GM19025 (cell line): Measurements from ENCODE around the gene CTNND2.

ENCODE experiments used
- ATAC-seq: cut with Tn5 transposase; IDR thresholded peaks from one replicate; pipeline ENCODE4 v1.9.1; 2021; ENCODE audit warnings: mild to moderate bottlenecking, low read depth, moderate library complexity; ENCODE audit not compliant: unreplicated experiment

Gene CTNND2

DNA sequence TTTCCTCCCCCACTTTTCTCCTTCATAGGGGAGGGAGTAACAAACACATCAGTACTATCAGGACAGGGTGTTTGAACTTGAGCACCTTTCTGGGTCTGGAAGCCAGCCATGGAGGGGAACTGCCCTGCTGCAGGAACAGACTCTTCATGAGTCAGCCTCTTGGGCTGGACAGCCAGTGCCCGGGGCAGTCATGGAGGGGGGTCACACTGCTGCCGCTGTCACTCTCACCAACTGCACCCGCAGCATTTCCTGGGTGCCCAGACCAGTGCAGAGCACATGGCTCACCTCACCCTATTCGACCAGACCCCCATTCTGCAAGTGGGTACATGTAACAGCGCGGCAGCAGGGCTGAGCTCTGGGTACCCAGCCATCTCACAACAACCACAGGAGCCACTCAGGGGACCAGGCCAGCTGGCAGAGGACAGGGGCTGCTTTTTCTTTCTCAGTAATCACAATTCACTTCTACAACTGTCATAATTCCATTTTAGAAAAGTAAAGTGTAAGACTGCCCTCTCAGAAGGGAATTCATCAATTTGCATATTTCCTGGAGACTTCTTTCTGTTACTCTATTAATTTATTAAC, 118.4 kb downstream of the CTNND2 start:
- ATAC-seq, result no peak

DNA sequence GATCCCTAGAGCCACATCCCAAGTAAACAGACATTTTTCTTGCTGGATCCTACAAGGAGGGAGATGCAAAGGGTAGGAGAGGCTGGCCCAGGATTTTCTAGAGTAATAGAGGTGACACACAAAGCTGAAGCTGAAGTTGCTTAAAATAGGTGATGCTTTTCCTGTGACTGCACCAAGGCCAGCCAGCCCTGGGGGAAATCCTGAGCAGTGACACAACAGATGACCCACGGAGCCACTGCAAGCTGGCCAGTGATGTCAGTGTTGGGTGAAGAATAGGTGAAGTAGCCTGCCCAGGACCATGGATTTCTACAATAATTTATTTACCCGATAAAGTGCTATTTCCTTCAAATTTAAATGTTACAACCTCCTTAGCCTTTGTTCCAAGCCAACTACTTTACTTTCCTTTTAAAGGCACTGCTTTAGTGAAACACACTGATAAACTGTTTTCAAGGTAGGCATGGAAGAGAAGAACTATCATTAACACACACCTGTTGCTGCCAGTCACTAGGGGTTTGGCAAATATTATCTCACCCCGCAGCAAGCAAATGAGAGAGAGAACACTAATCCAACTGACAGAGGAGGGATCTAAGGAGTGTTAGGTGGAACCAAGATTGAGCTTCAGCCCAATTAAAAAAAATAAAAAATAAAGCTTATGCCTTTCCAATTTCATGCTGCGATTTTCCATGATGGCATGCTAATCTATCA, 123.5 kb downstream of the CTNND2 start:
- ATAC-seq, result no peak

DNA sequence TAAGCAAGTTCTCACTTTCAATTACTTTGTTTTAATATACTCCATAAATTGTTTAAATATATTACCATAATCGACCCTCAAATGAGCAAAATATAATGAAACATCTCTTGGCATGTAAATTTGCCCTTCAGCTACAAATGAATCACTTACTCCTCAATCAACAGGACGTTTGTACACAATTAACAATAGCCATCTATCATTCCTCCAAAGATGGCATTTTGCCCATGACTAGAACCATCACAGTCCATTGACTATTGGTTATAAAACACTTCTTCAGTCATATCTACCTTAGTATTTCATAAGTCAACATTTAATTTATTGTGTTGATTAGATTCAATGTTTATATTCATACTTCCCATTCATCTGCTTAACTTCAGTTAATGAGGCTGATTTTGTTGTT, 127.2 kb downstream of the CTNND2 start:
- ATAC-seq, result no peak

DNA sequence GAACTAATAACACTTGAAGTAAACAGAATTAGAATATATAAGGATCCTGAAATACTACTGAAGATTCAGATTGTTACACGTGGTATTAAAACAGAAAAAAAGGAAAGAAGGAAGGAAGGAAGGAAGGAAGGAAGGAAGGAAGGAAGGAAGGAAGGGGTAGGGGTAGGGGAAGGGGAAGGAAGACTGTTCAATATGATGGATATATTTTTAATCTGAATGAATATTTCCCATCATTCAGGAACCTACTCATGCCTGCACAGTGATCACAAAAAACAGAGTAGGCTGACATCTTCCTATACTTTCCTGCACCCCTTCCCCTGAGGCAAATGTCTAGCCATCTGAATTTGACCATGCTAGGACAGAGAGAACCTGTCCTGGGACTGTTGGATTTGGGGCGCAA, 133.9 kb downstream of the CTNND2 start:
- no peak for ATAC-seq

DNA sequence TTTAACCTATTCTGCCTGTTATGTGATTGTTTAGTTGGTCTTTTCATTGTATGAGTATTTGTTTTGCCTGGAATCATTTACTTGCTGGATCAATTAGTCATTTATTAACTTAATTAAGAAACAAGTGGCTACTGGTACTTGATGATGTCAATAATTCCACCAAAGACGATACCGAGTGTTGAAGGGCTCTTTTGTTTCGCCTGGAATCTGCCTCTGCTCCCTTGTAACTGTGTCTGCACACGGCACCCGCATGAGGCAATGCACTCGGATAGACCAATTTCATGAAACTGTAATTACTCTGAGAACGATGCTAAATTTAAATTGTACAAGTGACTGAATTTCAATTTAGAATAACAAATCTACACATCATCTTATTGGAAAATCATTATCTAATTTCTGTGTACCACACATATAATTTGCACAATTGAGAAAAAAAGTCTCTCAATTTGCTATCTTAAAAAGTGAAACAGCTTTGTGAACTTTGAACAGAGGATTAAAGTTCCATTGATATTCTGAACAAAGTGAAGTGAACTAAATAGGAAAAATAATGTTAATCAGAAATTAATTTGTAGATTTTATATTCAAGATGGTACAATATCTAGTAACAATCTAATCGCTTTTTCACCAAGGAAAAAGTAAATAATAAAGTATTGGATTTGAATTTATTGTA, 143.2 kb downstream of the CTNND2 start:
- ATAC-seq, result no peak

DNA sequence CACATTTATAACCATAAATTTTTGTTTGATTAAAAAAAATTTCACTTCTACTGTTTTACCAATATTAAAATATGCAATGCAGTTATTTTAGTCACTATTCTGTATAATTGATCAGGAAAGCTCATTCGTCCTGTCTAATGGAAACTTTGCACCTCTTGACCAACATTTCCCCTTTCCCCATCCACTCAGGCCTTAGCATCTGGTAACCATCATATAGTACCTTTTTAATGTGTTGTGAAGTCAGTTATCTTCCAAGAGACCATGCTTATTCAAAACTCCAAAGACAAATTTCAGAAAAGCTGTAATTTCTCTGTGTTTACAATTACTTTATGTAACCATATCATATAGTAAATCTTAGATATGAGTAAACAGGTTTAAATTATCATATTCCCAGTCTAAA, 145.9 kb downstream of the CTNND2 start:
- no peak for ATAC-seq

DNA sequence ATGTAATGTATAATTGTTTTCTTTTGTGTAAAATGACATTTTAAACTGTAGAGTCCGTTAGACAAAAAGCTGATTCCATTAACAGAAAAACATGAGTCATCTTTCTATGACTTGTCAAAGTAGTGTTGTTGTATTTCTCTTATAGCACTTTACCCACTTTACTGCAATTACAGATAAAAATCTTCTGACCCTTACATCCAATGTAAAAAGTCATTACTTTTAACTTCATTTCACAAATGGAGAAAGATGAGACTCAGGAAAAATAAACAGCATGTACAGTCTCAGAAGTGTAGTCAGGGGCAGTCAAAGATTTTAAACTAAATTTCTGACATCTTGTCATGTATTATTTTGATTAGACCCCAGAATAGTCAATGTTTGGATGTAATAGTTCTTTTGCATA, 146.6 kb downstream of the CTNND2 start:
- ATAC-seq, result no peak

DNA sequence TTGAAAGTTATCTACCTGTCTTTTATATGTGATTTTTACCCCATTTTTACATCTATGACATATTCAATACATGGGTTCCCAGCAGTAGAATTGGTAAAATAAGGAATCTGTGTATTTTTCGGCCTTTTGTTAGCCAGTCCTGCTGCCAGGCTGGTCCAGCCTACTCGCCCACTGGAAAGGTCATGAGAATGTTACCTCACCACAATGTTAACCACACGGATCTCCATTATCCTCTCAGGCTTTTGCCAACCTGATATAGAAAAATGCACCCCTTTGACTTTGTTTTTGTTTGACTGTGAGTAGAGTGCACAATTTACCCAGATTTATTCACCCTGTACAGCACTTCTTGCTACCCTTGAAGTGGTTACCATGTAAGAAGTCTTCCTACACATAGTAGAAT, 167.2 kb downstream of the CTNND2 start:
- ATAC-seq, result no peak

DNA sequence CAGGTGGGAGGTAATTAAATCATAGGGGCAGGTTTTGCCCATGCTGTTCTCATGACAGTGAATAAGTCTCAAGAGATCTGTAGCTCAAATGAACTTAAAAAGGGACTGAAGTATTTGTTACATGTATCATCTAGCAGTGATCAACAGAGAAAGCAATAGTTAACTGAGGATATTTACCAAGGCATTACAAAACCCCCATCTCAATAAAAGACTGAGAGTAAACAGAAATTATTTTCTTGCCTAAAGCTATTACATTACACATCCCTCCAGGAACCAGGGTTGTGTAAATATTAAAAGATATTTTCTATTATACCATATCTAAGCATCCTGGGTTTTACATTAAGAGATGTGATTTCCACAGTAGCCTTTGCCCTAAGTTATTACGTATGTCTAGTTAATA, 169.9 kb downstream of the CTNND2 start:
- no peak for ATAC-seq

DNA sequence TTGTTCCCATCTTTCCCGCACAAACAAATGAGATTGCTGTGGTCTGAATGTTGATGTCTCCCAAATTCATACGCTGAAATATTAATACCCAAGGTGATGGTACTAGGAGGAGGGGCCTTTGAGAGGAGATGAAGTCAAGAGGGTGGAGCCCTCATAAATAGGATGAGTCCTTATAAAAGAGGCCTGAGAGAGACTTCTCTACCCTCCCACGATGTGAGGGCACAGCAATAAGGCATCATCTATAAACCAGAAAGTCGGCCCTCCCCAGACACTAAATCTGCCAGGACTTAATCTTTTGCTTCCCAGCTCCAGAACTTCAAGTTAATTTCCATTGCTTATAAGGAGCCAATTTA, 170.4 kb downstream of the CTNND2 start:
- no peak for ATAC-seq

DNA sequence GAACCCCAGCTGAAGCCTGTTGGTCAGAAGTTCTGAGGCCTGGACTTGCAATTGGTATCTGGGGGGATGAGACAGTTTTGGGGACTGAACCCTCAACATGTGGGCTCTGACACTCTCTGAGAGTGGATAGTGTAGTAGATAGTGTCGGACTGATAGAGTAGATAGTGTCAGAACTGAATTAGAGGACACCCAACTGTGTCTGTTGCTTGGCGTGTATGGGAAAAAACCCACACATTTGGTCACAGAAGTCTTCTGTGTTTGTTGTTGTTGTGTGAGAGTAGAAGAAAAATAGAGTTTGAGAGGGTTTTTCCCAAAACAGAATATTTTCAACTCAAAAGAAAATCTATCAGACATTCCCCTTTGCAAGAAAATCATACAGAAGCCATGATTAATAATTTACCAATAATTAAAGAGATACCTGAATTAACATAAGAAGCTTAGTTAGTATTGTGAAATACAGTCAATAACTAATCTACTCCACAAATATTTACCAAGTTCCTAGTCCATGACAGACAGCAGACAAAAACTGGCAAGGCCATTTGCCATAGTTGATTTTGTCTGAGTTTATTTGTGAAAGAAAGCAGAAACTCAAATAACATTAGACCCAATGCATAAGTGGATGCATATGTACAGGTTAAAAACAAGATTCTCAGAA, 170.9 kb downstream of the CTNND2 start:
- ATAC-seq, result no peak

DNA sequence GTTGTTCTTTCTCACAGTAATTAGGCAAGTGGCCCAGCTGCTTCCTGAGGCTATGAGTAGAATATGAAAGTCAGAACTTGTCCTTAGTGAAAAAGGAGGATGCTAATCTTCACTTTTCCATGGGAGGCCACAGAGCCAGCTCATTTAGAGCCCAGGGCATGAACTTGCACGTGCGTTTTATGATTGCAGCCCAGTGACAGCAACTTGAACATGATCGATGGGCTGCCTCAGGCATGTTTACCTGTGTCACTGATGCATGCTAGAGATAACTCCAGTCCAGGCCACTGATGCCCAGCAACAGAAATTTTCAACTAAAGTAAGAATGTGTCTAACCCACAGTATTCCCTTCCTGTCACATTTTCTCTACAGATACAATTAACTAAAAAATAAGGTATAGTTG, 179.3 kb downstream of the CTNND2 start:
- no peak for ATAC-seq

DNA sequence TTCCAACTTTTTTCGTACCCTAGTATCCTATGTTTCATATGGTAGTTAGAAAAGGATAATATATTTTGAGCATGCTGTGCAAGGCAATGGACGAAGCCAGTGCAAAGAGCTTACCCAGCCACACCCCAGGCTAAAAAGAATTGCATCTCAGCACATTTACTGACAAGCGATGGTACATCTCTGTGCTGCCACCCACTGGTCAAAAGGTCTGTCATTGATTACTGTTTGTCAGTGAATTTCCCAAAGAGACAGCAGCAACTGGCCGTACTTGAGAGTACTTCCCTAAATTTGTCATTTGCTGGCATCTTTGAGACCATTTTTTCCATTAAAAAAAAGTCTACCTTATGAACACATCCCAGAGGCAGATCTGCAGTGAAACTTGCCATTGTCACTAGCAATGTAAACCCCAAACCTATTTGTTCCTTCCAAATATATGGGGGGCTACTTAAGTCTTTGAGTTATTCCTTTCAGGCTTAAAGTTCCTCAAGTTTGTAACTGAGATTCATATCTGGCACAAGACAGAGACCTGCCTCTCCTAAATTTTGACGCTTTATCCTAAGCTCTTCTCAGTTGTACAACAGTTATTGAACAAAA, 184.3 kb downstream of the CTNND2 start:
- ATAC-seq, result no peak

DNA sequence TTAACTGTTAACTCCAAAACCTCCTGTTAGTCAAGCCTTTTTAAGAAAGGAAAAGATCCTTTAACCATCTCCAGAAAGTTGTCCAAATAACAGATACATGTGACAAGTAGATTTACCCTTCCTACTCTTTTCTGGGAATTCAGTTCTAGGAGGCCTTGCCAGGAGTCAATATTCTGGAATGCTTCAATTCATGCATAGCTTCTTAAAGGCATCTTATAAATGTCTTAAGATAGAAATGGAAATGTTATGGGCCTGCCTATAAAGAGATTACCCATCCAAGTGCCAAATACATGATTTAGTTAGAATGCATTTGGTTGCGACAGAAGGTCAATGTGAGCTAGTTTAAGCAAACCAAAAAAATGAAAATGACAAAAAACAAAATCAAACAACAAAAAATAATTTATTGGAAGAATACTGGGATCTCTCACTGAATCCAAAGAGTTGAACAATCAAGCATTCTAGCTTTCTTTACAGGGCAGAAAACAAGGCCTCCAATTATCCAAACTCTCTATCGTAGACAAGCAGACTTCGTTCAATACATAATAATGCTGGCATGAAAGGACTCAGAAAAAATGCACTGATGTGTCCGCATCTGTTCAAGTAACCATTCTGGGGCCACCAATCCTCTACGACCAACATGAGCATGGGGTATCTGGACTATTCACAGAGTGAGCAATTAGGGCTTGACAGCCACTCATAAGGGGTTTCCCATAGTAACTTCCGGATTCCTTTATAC, 188.6 kb downstream of the CTNND2 start:
- ATAC-seq, result no peak

DNA sequence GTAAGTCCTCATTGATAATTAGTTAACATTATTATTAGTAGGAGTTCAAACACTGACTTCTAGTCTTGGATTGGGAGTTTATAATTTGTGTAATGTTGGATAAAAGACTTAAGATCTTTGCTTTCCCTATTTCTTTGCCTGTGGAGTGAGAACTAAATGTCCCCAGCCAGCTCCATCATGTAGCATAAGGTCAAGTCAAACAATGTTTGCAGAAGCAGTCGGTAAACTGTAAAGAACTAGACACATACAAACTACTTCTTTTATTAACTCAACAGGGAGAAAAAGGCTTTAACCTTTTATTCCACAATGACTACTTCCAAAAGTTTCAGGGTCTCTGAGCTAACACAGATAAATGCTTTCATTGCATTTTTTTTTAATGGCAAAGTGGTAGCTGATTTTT, 192.3 kb downstream of the CTNND2 start:
- no peak for ATAC-seq

DNA sequence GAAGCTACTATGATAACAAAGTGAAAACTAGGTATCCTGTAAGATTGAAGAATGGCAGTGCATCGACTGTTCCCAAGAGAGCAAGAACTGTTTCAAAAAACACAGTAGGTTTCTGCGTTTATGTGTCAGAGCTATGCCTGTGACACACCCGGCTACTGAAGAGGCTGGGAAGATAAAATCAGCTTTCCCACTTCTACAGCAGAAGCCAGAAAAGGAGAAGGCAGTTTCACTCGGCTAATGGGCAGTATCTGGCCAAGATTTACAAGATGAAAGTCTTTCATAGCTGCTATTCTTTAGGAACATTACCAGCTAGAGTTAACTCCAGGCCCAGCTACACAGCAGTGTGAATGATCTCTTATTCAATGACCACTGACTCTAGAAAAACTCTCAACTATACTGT, 195.2 kb downstream of the CTNND2 start:
- ATAC-seq, result no peak

DNA sequence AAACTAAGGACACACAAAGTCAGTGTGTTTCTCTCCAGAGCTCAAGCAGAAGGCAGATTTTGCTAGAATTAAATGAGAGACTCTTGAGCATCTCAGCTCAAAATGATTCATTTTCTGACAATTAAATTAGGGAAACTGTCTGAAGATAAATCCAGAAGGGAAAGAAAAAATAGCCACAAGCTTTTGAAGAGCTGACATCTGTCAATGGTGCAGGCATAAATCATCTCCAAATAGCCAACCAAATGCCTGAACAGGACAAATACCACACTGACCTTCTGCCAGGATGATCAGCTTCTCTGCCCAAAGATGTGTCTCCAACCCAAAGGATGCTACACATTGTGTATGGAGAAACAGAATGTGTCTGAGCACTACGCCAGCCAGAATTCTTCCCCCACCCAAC, 199.3 kb downstream of the CTNND2 start:
- no peak for ATAC-seq

DNA sequence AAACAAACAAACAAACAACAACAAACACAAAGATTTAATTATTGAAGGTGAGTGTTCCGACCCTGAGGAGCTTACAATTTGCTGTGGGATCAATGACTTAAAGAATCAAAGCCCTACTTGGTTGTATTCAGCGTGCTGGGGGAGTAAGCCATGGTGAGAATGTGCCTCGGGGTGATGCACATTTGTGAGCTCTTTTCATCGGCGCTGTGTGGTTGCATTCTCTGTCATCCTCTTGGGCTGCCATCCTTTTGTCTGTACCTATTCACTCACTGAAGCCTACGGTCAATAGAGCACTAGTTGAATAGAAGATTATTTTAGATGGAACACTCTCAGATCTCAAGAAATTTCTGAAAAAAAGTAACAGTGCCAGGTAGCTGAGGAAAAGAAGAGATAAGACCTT, 203.9 kb downstream of the CTNND2 start:
- no peak for ATAC-seq

DNA sequence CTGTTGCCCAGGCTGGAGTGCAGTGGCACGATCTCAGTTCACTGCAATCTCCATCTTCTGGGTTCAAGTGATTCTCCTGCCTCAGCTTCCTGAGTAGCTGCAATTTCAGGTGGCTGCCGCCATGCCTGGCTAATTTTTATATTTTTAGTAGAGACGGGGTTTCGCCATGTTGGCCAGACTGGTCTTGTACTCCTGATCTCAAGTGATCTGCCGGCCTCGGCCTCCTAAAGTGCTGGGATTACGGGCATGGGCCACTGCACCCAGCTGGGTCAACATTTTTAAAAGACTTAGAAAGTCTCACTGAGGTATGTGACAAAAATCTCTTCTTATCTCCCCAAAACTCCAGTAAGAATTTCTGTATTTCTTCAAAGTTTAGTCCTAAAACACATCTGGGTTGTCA, 211.6 kb downstream of the CTNND2 start:
- no peak for ATAC-seq

DNA sequence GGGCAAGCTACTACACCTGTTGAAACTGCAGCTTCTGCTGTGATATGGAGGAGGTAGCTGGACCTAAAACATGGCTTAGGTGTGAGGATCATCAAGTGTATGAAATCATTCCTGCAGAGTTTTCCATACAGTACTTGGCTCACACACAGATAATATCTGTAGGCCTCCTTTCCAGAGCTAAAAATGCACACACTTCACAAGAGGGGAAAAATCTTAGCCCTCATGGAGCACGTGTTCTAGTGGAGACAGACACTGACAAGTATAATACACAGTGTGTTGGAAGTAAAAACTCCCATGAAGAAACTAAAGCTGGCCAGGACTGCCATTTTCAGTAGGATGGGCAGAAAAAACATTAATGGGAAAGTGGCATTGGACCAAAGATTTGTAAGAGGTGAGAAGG, 216.7 kb downstream of the CTNND2 start:
- ATAC-seq, result no peak

DNA sequence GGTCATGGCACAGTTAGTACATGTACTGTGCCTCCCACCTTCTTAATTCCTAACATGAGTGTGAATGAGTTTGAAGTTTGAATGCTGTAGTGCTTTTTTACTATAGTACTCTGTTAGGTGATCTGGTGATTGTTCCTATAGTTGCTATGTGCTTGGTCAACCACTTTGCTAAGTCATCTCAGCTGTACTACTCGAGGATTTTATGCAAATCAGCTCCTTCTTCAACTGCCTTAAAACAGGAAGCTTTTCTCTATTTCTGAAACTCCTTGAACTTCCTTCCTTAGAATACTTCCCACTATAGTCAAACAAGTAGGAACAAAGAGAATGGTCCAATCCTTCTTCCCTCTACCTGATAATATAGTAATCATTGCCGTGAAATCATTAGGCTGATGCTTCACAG, 219.6 kb downstream of the CTNND2 start:
- ATAC-seq, result no peak
